ENCODE measurements around the gene HSF2BP.

Gene HSF2BP

GRCh38 chr21:43659136-43660000 lies at the start of gene HSF2BP, which contains the start of gene RRP1B:
HSF2BP (minus strand) TSS chr21:43659488; CDS start chr21:43658096, 1,392 bp downstream.
RRP1B (plus strand) TSS chr21:43659560; CDS start chr21:43659665, 105 bp downstream.
- peak; percentile 82 for DNase-seq (ENCODE audit: low read depth)
- TF ChIP-seq CTCF (conservative IDR thresholded peaks at IDR 0.05; ENCODE audit: low read depth, low read length): peak; percentile 17
- H3K4me3 ChIP-seq (ENCODE audit: low read depth, low read length): peak within 1 kb of the TSS; percentile 93

GRCh38 chr21:43708745-43709381 lies 49.6 kb upstream of the HSF2BP start:
- H3K4me3 ChIP-seq (ENCODE audit: low read depth, low read length): no peak overlapping the region
- no peak for TF ChIP-seq CTCF (conservative IDR thresholded peaks at IDR 0.05; ENCODE audit: low read depth, low read length)
- no peak for DNase-seq (ENCODE audit: low read depth)

GRCh38 chr21:43707462-43707861 lies 48.2 kb upstream of the HSF2BP start:
- no peak overlapping the region for H3K4me3 ChIP-seq (ENCODE audit: low read depth, low read length)
- no peak for DNase-seq (ENCODE audit: low read depth)
- no peak for TF ChIP-seq CTCF (conservative IDR thresholded peaks at IDR 0.05; ENCODE audit: low read depth, low read length)

- peak; percentile 88 for DNase-seq (ENCODE audit: low read depth)
- no peak overlapping the region for H3K4me3 ChIP-seq (ENCODE audit: low read depth, low read length)
- TF ChIP-seq CTCF (conservative IDR thresholded peaks at IDR 0.05; ENCODE audit: low read depth, low read length): no peak
These were observed 44.0 kb upstream of the HSF2BP start for GRCh38 chr21:43703035-43703880.

GRCh38 chr21:43702785-43703034 lies 43.4 kb upstream of the HSF2BP start:
- TF ChIP-seq CTCF (conservative IDR thresholded peaks at IDR 0.05; ENCODE audit: low read depth, low read length): no peak
- DNase-seq (ENCODE audit: low read depth): no peak
- no peak overlapping the region for H3K4me3 ChIP-seq (ENCODE audit: low read depth, low read length)

- DNase-seq (ENCODE audit: low read depth): no peak
- TF ChIP-seq CTCF (conservative IDR thresholded peaks at IDR 0.05; ENCODE audit: low read depth, low read length): no peak
- no peak overlapping the region for H3K4me3 ChIP-seq (ENCODE audit: low read depth, low read length)
These were observed 42.9 kb upstream of the HSF2BP start for GRCh38 chr21:43701936-43702784.

All from choroid plexus epithelial cell (primary cell).